Endothelial cell of umbilical vein (primary cell): Measurements from ENCODE around the gene TPBG. TPM values are rescaled to one million over a fixed set of nuclear protein-coding genes. Genes with fewer than 3 reads are reported as not detected.

Experiments
- BruUV-seq: library from RNA; stranded (reverse); fragments of 400-500 nt; replicated peaks from 2 replicates; lab custom pipeline; 2021; lab: Mats Ljungman, UMichigan
- CTCF ChIA-PET: fragments of 300-600, 350-600 bp; sonication (Branson Sonifier 250); formaldehyde crosslinking; loops from one replicate; lab custom pipeline; 2021; ENCODE audit warnings: antibody characterized with exemption, inconsistent platforms; lab: Charles Lee
- POLR2A ChIA-PET: fragments of 300-600, 350-600 bp; sonication (Branson Sonifier 250); formaldehyde crosslinking; loops from one replicate; lab custom pipeline; 2021; ENCODE audit warnings: antibody characterized with exemption, inconsistent platforms; lab: Charles Lee
- DNase-seq: peaks from one replicate; pipeline ENCODE4 v3.0.0-alpha.2; 2011; ENCODE audit warnings: low read depth, low spot score
- FAIRE-seq: peaks from 2 replicates; lab custom pipeline; 2011; peaks lifted over from hg19 to GRCh38; lab: Jason Lieb, UNC
- H2AFZ ChIP-seq: 2 replicates; pipeline ENCODE4 v1.6.0; 2012; ENCODE audit warnings: low read depth, low read length, control low read depth, inconsistent platforms
- H3K27ac ChIP-seq: 2 replicates; pipeline ENCODE4 v1.5.1; 2011; ENCODE audit warnings: low read depth, mild to moderate bottlenecking, control low read depth, low read length, moderate library complexity; ENCODE audit not compliant: insufficient read depth
- H3K27me3 ChIP-seq, 2 experiments: 2 replicates each; pipeline versions ENCODE4 v1.6.0 to v1.6.1; 2011; ENCODE audit warnings: low read length in 2 of 2, mixed read lengths in 1 of 2; ENCODE audit not compliant: control insufficient read depth in 2 of 2, insufficient read depth in 2 of 2
- H3K36me3 ChIP-seq, 2 experiments: 2 replicates in 1 of 2; 3 replicates in 1 of 2; pipeline ENCODE4 v1.5.1; 2011; ENCODE audit warnings: low read length in 2 of 2, mild to moderate bottlenecking in 1 of 2, moderate library complexity in 1 of 2; ENCODE audit not compliant: control insufficient read depth in 2 of 2, insufficient read depth in 2 of 2; ENCODE audit errors: extremely low read depth in 1 of 2
- H3K4me1 ChIP-seq: 3 replicates; pipeline ENCODE4 v1.5.1; 2011; ENCODE audit warnings: mild to moderate bottlenecking, low read length; ENCODE audit not compliant: control insufficient read depth, insufficient read depth; ENCODE audit errors: extremely low read depth
- H3K4me2 ChIP-seq: 2 replicates; pipeline ENCODE4 v1.6.1; 2011; ENCODE audit warnings: low read length, control low read depth, mixed read lengths; ENCODE audit not compliant: insufficient read depth
- H3K4me3 ChIP-seq, 3 experiments: fragments of 200-600 bp in 1 of 3; sonication (generic), shearing (Covaris generic) in 1 of 3; replicated peaks in 1 of 3; 2 replicates each; pipeline ENCODE4 v1.5.1; 2011 to 2016; ENCODE audit warnings: control low read depth in 3 of 3, low read length in 3 of 3, mild to moderate bottlenecking in 2 of 3, inconsistent platforms in 1 of 3, low read depth in 1 of 3, moderate library complexity in 1 of 3; ENCODE audit not compliant: insufficient read depth in 1 of 3
- H3K79me2 ChIP-seq: 2 replicates; pipeline ENCODE4 v1.6.0; 2012; ENCODE audit warnings: low read length, inconsistent platforms; ENCODE audit not compliant: control insufficient read depth, insufficient read depth
- H3K9ac ChIP-seq: replicated peaks from 2 replicates; pipeline ENCODE3; 2011; ENCODE audit warnings: low read length, control low read depth; ENCODE audit not compliant: insufficient read depth; ENCODE audit errors: extremely low read depth
- H3K9me1 ChIP-seq: replicated peaks from 3 replicates; pipeline ENCODE4 v1.6.0; 2011; ENCODE audit warnings: mild to moderate bottlenecking, low read length; ENCODE audit not compliant: control insufficient read depth, insufficient read depth; ENCODE audit errors: extremely low read depth
- H3K9me3 ChIP-seq: replicated peaks from 2 replicates; pipeline ENCODE4 v1.5.1; 2012; ENCODE audit warnings: low read length, inconsistent platforms; ENCODE audit not compliant: control insufficient read depth, insufficient read depth
- H4K20me1 ChIP-seq: replicated peaks from 2 replicates; pipeline ENCODE3; 2011; ENCODE audit warnings: mild to moderate bottlenecking, low read length; ENCODE audit not compliant: control insufficient read depth, insufficient read depth; ENCODE audit errors: extremely low read depth
- CTCF ChIP-seq, 2 donors: IDR thresholded peaks; 1 replicate in 1 of 2; 2 replicates in 1 of 2; pipeline ENCODE4 v1.5.1; 2011; ENCODE audit warnings: low read length in 2 of 2, mild to moderate bottlenecking in 2 of 2, moderate library complexity in 2 of 2, control low read depth in 1 of 2, inconsistent platforms in 1 of 2, low read depth in 1 of 2; ENCODE audit not compliant: insufficient read depth in 1 of 2; ENCODE audit errors: extremely low read depth in 1 of 2
- EZH2 ChIP-seq: IDR thresholded peaks from 2 replicates; pipeline ENCODE4 v1.6.1; 2012; ENCODE audit warnings: borderline replicate concordance, low read depth, mild to moderate bottlenecking, moderate library complexity, low read length, inconsistent platforms; ENCODE audit not compliant: severe bottlenecking
- FOS ChIP-seq: IDR thresholded peaks from 2 replicates; pipeline ENCODE4 v1.6.1; 2011; ENCODE audit warnings: mild to moderate bottlenecking, low read length, moderate library complexity, borderline replicate concordance; ENCODE audit not compliant: insufficient read depth
- GATA2 ChIP-seq: IDR thresholded peaks from 2 replicates; pipeline ENCODE4 v1.7.0; 2011; ENCODE audit warnings: low read depth, mild to moderate bottlenecking, moderate library complexity, mixed read lengths, low read length; ENCODE audit not compliant: insufficient read length, insufficient read depth
- JUN ChIP-seq: IDR thresholded peaks from 2 replicates; pipeline ENCODE4 v1.6.1; 2011; ENCODE audit warnings: borderline replicate concordance, low read depth; ENCODE audit not compliant: insufficient read length, insufficient read depth
- MYC ChIP-seq: IDR thresholded peaks from one replicate; pipeline ENCODE4 v1.6.1; 2011; ENCODE audit warnings: mild to moderate bottlenecking, low read depth, low read length
- POLR2A ChIP-seq: IDR thresholded peaks from 2 replicates; pipeline ENCODE4 v1.6.1; 2012; ENCODE audit warnings: low read depth, mild to moderate bottlenecking, control low read depth, low read length
- POLR2AphosphoS5 ChIP-seq: IDR thresholded peaks from 2 replicates; pipeline ENCODE4 v1.6.1; 2012; ENCODE audit warnings: low read depth, mild to moderate bottlenecking, control low read depth, low read length, moderate library complexity; ENCODE audit not compliant: insufficient read depth
- dilution Hi-C: fragments of 300-500 bp; cut with MboI; formaldehyde crosslinking; loops from one replicate; pipeline ENCODE4 v1.15.0; 2019; ENCODE audit warnings: low sequenced_read_pairs; ENCODE audit not compliant: extremely low pct_ligation_motif_present
- intact Hi-C: fragments of 100-400 bp; cut with micrococcal nuclease; formaldehyde crosslinking; loops from one replicate; pipeline ENCODE4 v1.10.0; 2022
- polyA plus RNA-seq, 4 experiments: library from polyadenylated mRNA; depleted of rRNA in 3 of 4; stranded (reverse) in 3 of 4; unstranded in 1 of 4; fragments of >200 nt; gene quantifications; 2 replicates each; pipeline versions ENCODE4 v1.2.1 to v1.2.3, GENCODE V29; 2011 to 2012; ENCODE audit warnings: missing spikeins in 1 of 4
- total RNA-seq: library from RNA; stranded (reverse); gene quantifications from 2 replicates; pipeline ENCODE4 v1.2.3, GENCODE V29; 2021
- TF ChIP-seq, protein P1 (sequence below): IDR thresholded peaks from 2 replicates; pipeline ENCODE4 v1.6.1; 2011; ENCODE audit not compliant: insufficient read depth, insufficient read length

The TPBG gene
- total and polyA plus RNA-seq, 2 donors (not counting 3 experiments of a cell fraction or from before 2014, with no cell fraction given): 7.5 to 9.0 TPM

DNA sequence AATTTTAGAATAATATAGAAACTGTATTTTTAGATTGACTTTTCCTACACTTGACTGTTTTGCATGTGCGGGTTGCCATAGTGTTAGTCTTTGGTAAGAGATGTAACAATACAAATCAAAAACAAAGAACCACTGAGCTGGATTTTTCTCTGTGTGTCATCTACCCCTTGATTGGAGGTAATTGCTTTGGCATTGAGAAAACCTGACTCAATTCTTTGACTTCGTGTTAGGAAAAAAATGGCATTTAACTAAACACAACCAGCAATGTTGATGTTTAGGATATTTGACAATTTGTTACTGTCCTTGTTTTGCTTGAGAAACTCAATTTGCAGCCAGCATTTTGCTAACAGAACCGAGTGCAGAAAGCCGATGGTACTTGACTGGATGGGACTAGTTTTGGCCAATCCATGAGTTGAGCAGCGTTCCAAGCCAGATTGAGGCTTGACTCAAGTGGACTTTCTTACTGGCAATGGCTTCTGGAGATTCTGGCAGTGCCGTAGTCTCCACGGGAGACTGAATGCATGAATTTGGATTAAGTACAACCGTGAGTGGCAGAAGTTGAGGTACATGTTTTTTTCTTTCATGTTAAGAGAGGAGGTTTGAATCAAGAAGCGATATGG lies 17.1 kb downstream of the TPBG start:
- H3K4me3 ChIP-seq: no peak overlapping the region
- no peaks in the 10 kb centered on the region for H4K20me1 ChIP-seq
- CTCF ChIA-PET: no interaction called here
- dilution Hi-C loops: no loop called here
- peaks cover 0 to 2% of the 10 kb centered on the region in 2 experiments for H3K27me3 ChIP-seq
- H3K79me2 ChIP-seq: no peaks in the 10 kb centered on the region
- H3K36me3 ChIP-seq: no peaks in the 10 kb centered on the region
- FAIRE-seq: no peak
- H2AFZ ChIP-seq: no peak overlapping the region
- no peak overlapping the region for H3K4me2 ChIP-seq
- H3K9ac ChIP-seq: no peak overlapping the region
- BruUV-seq: no TSS peak
- no peak overlapping the region for H3K27ac ChIP-seq
- POLR2A ChIA-PET: no interaction called here
- no peak for DNase-seq
- no peaks in the 10 kb centered on the region for H3K4me1 ChIP-seq
- no peaks in the 10 kb centered on the region for H3K9me1 ChIP-seq
- TF ChIP-seq GATA2 (no peak), POLR2AphosphoS5 (no peak), CTCF (IDR thresholded peaks at IDR 0.05; ENCODE audit: extremely low read depth in 1 of 2, insufficient read depth in 1 of 2, low read depth in 1 of 2, low read length in 2 of 2) (no peak), MYC (no peak), JUN (no peak), FOS (no peak), EZH2 (no peak), POLR2A (no peak)
- TF ChIP-seq, protein P1, sequence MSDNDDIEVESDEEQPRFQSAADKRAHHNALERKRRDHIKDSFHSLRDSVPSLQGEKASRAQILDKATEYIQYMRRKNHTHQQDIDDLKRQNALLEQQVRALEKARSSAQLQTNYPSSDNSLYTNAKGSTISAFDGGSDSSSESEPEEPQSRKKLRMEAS: no peak
- intact Hi-C loops: no loop called here
- no peaks in the 10 kb centered on the region for H3K9me3 ChIP-seq
